Lung (tissue), 12 donors: ENCODE data around the gene CCDC106. TPM values are rescaled to one million over a fixed set of nuclear protein-coding genes. Genes with fewer than 3 reads are reported as not detected.
A peak's percentile ranks its signal among the peaks of the same experiment; 100 is the strongest.

Experiments used
- ATAC-seq: fragments of 200-7000 bp; cut with Tn5 transposase; one replicate; pipeline ENCODE4 v1.9.1; 2020; ENCODE audit warnings: moderate number of reproducible peaks; ENCODE audit not compliant: insufficient read depth, low FRiP score
- DNase-seq, 3 donors: peaks; one replicate each; pipeline ENCODE4 v3.0.0-alpha.2; 2013 to 2017
- H3K27ac ChIP-seq, 2 donors: one replicate each; pipeline ENCODE4 v1.5.1; 2013; ENCODE audit warnings: mild to moderate bottlenecking in 2 of 2, moderate library complexity in 2 of 2, control low read depth in 1 of 2, inconsistent platforms in 1 of 2, low read depth in 1 of 2, low read length in 1 of 2
- H3K27me3 ChIP-seq, 3 donors: one replicate each; pipeline ENCODE4 v1.5.1; 2013; ENCODE audit warnings: low read length in 2 of 3; ENCODE audit not compliant: control insufficient read depth in 3 of 3, insufficient read depth in 3 of 3
- H3K36me3 ChIP-seq, 4 donors: one replicate each; pipeline ENCODE4 v1.5.1; 2013; ENCODE audit warnings: low read length in 4 of 4, mild to moderate bottlenecking in 1 of 4, moderate library complexity in 1 of 4; ENCODE audit not compliant: control insufficient read depth in 4 of 4, insufficient read depth in 4 of 4
- H3K4me1 ChIP-seq, 5 donors: one replicate each; pipeline ENCODE4 v1.5.1; 2013; ENCODE audit warnings: low read length in 5 of 5, mild to moderate bottlenecking in 2 of 5, moderate library complexity in 1 of 5; ENCODE audit not compliant: control insufficient read depth in 5 of 5, insufficient read depth in 5 of 5
- H3K4me3 ChIP-seq: one replicate; pipeline ENCODE4 v1.5.1; 2013; ENCODE audit warnings: mild to moderate bottlenecking, control low read depth, moderate library complexity
- H3K9ac ChIP-seq, 2 donors: one replicate each; pipeline ENCODE4 v1.5.1; 2013; ENCODE audit warnings: low read length in 2 of 2, control low read depth in 1 of 2; ENCODE audit not compliant: insufficient read depth in 1 of 2
- H3K9me3 ChIP-seq, 4 donors: one replicate each; pipeline ENCODE4 v1.5.1; 2013; ENCODE audit warnings: low read length in 3 of 4, mild to moderate bottlenecking in 1 of 4, moderate library complexity in 1 of 4; ENCODE audit not compliant: control insufficient read depth in 4 of 4, insufficient read depth in 3 of 4
- CTCF ChIP-seq: IDR thresholded peaks from 2 replicates; pipeline ENCODE4 v1.5.1; 2012; ENCODE audit warnings: mild to moderate bottlenecking; ENCODE audit errors: control extremely low read depth, extremely low read depth
- WGBS, 2 donors: extraction: QIAGEN DNeasy Blood & Tissue Kit; methylation state at CpG; one replicate each; pipeline ENCODE4 v1.1.7; 2013; 5-methylcytosine and 5-hydroxymethylcytosine counted together
- polyA plus RNA-seq, 2 donors: library from polyadenylated mRNA; stranded (reverse); fragments of 200-250 nt; gene quantifications; one replicate each; pipeline ENCODE4 v1.2.1, GENCODE V29; 2013
- total RNA-seq, 2 donors: library from RNA; depleted of rRNA in 1 of 2; stranded (reverse); fragments of >200 nt in 1 of 2; gene quantifications; one replicate each; pipeline ENCODE4 v1.2.1, GENCODE V29; 2014 to 2021
- donor health status: control.
- donor health status: control.
- donor health status: Bipolar disorder and iron deficiency.
- donor health status: healthy.
- donor health status: DM: yes; HTN: yes; CAD: no.

Gene CCDC106
- total and polyA plus RNA-seq, 4 donors, result 8.3 to 25.9 (median 14.3) TPM

GRCh38 chr19:55645512-55645881 lies 2.5 kb upstream of the CCDC106 start:
- Histone ChIP-seq H3K36me3 (peaks cover 0 to 12% (median 3%) of the 10 kb centered on the region in 4 donors), H3K27me3 (no peaks in the 10 kb centered on the region), H3K9ac (no peak overlapping the region), H3K9me3 (no peaks in the 10 kb centered on the region), H3K4me3 (no peak overlapping the region), H3K27ac (no peak overlapping the region), H3K4me1 (peaks cover 6 to 38% (median 20%) of the 10 kb centered on the region in 5 donors)
- DNase-seq (no peak), ATAC-seq (no peak)
- no peak for TF ChIP-seq CTCF
- 68 to 88% methylated on average over 5 of the region's 5 CpGs for WGBS, 2 donors

- DNase-seq (no peak), ATAC-seq (no peak)
- Histone ChIP-seq H3K27ac (peak overlapping the region in 1 of 2 donors; percentile 77), H3K4me1 (peaks cover 4 to 36% (median 20%) of the 10 kb centered on the region in 5 donors), H3K27me3 (no peaks in the 10 kb centered on the region), H3K36me3 (peaks cover 0 to 13% (median 3%) of the 10 kb centered on the region in 4 donors), H3K9me3 (no peaks in the 10 kb centered on the region), H3K4me3 (peak overlapping the region; percentile 69), H3K9ac (peak overlapping the region in 1 of 2 donors; percentile 60)
- 49 to 54% methylated on average over 14 of the region's 14 CpGs for WGBS, 2 donors
- no peak for TF ChIP-seq CTCF
These were observed 902 bp upstream of the CCDC106 start for GRCh38 chr19:55646889-55647731.

GRCh38 chr19:55648585-55649267 lies 714 bp downstream of the CCDC106 start:
- Histone ChIP-seq H3K27ac (peak overlapping the region; percentile 77 to 80), H3K4me1 (peaks cover 0 to 25% (median 14%) of the 10 kb centered on the region in 5 donors), H3K4me3 (peak overlapping the region; percentile 69), H3K27me3 (no peaks in the 10 kb centered on the region), H3K9ac (peak overlapping the region in 1 of 2 donors; percentile 65), H3K9me3 (no peaks in the 10 kb centered on the region), H3K36me3 (peaks cover 0 to 16% (median 3%) of the 10 kb centered on the region in 4 donors)
- no peak for ATAC-seq
- 19 to 21% methylated on average over 24 to 25 of the region's 25 CpGs for WGBS, 2 donors
- peak in 1 of 3 donors; percentile 20 for DNase-seq
- no peak for TF ChIP-seq CTCF
